HepG2 (cell line): Measurements from ENCODE around the gene RASL10A. TPM values are rescaled to one million over a fixed set of nuclear protein-coding genes. Genes with fewer than 3 reads are reported as not detected.

Experiments
- ARID3A ChIP-seq: IDR thresholded peaks from 2 replicates; pipeline ENCODE4 v1.6.1; 2012; ENCODE audit warnings: low read depth, low read length, improper control_type of control experiment
- CTCF ChIP-seq: sonication (generic); formaldehyde crosslinking; IDR thresholded peaks from 2 replicates; pipeline ENCODE4 v1.5.0; 2020; ENCODE audit warnings: mild to moderate bottlenecking, missing genetic modification reagents, moderate library complexity
- ETS1 ChIP-seq: sonication (generic); formaldehyde crosslinking; IDR thresholded peaks from 2 replicates; pipeline ENCODE4 v1.4.0; 2020; ENCODE audit warnings: missing genetic modification reagents
- GPBP1L1 ChIP-seq: sonication (generic); formaldehyde crosslinking; IDR thresholded peaks from 2 replicates; pipeline ENCODE4 v1.5.0; 2020; ENCODE audit warnings: mild to moderate bottlenecking, missing genetic modification reagents
- IRF1 ChIP-seq: sonication (generic); formaldehyde crosslinking; IDR thresholded peaks from 2 replicates; pipeline ENCODE4 v1.4.0; 2020; ENCODE audit warnings: low read depth, mild to moderate bottlenecking, missing genetic modification reagents
- MAFF ChIP-seq: IDR thresholded peaks from 2 replicates; pipeline ENCODE4 v1.6.1; 2011; ENCODE audit warnings: low read depth, low read length, improper control_type of control experiment
- MLX ChIP-seq: IDR thresholded peaks from 2 replicates; pipeline ENCODE4 v1.6.1; 2016
- MTA1 ChIP-seq: sonication (generic); formaldehyde crosslinking; IDR thresholded peaks from 2 replicates; pipeline ENCODE4 v1.4.0; 2020; ENCODE audit warnings: missing genetic modification reagents, mild to moderate bottlenecking, borderline replicate concordance
- PATZ1 ChIP-seq: sonication (generic); formaldehyde crosslinking; IDR thresholded peaks from 2 replicates; pipeline ENCODE4 v1.4.0; 2020; ENCODE audit warnings: missing genetic modification reagents
- ZBTB20 ChIP-seq: sonication (generic); formaldehyde crosslinking; IDR thresholded peaks from 2 replicates; pipeline ENCODE4 v1.8.1; 2023; ENCODE audit warnings: missing genetic modification reagents, low read depth, mild to moderate bottlenecking, borderline replicate concordance
- ZMYM4 ChIP-seq: sonication (generic); formaldehyde crosslinking; IDR thresholded peaks from 2 replicates; pipeline ENCODE4 v1.8.1; 2023; ENCODE audit warnings: mild to moderate bottlenecking, missing genetic modification reagents
- ZNF431 ChIP-seq: sonication (generic); formaldehyde crosslinking; IDR thresholded peaks from 2 replicates; pipeline ENCODE4 v1.9.0; 2022; ENCODE audit warnings: missing genetic modification reagents, low read depth, mild to moderate bottlenecking, borderline replicate concordance
- ZNF574 ChIP-seq: sonication (generic); formaldehyde crosslinking; IDR thresholded peaks from 2 replicates; pipeline ENCODE4 v1.4.0; 2020; ENCODE audit warnings: missing genetic modification reagents
- ZNF629 ChIP-seq: sonication (generic); formaldehyde crosslinking; conservative IDR thresholded peaks from 2 replicates; pipeline ENCODE4 v1.5.0; 2020; ENCODE audit warnings: missing genetic modification reagents
- ZNF773 ChIP-seq: sonication (generic); formaldehyde crosslinking; IDR thresholded peaks from 2 replicates; pipeline ENCODE4 v1.4.0; 2020; ENCODE audit warnings: missing genetic modification reagents, borderline replicate concordance
- polyA plus RNA-seq, 8 experiments: library from polyadenylated mRNA; depleted of rRNA in 3 of 8; stranded (reverse) in 7 of 8; unstranded in 1 of 8; fragments of >200 nt; fragmentation: Illumina TruSeq in 4 of 8; extraction: Trizol in 4 of 8; gene quantifications; 2 replicates each; pipeline versions ENCODE4 v1.2.1 to v1.2.3, GENCODE V29; 2011 to 2016; ENCODE audit warnings: low read depth in 4 of 8, missing spikeins in 1 of 8, mixed read lengths in 1 of 8; ENCODE audit not compliant: insufficient read depth in 1 of 8
- total RNA-seq, 5 experiments: library from RNA; depleted of rRNA; stranded (reverse); fragments of >200 nt; fragmentation: Illumina TruSeq; extraction: Trizol; gene quantifications; 2 replicates each; pipeline ENCODE4 v1.2.3, GENCODE V29; 2016; ENCODE audit warnings: low read depth in 1 of 5

RASL10A gene
- total and polyA plus RNA-seq, 2 of the 13 experiments (the other 11 are each of a cell fraction or from before 2014, with no cell fraction given): 0.05 to 0.22 TPM

GRCh38 chr22:29306175-29306834 is 9.2 kb downstream of the RASL10A start, which contains the start of gene GAS2L1 (continued):
- TF ChIP-seq ARID3A (no peak), ZNF773 (CRISPR knock-in tag) (no peak), CTCF (CRISPR knock-in tag) (peak; percentile 92), MAFF (no peak), GPBP1L1 (CRISPR knock-in tag) (no peak), ZNF629 (CRISPR knock-in tag) (no peak), ETS1 (CRISPR knock-in tag) (no peak), ZNF574 (0 out of 2 replicates have a peak, but pooled peaks have one; percentile 50), IRF1 (CRISPR knock-in tag) (no peak), ZBTB20 (CRISPR knock-in tag) (no peak), MTA1 (CRISPR knock-in tag) (no peak), ZMYM4 (CRISPR knock-in tag) (no peak), PATZ1 (CRISPR knock-in tag) (peak; percentile 71), MLX (CRISPR knock-in tag) (no peak), ZNF431 (no peak)
